Dendritic cell treated with granulocyte-macrophage colony-stimulating factor and Interleukin-4, amounts not matched to agents 40 ng/mL and 50 ng/mL, for 4 days (primary cell): Measurements from ENCODE around the gene ZNF688.

ENCODE experiments used
- H3K27ac Mint-ChIP-seq: one replicate; pipeline ENCODE4 v1.8.0; 2022; ENCODE audit warnings: mild to moderate bottlenecking, mixed read lengths
- H3K27me3 Mint-ChIP-seq: one replicate; pipeline ENCODE4 v1.8.0; 2022; ENCODE audit warnings: mild to moderate bottlenecking, mixed read lengths
- H3K36me3 Mint-ChIP-seq: one replicate; pipeline ENCODE4 v1.8.0; 2022; ENCODE audit warnings: low read depth, mixed read lengths
- H3K4me1 Mint-ChIP-seq: one replicate; pipeline ENCODE4 v1.8.0; 2022; ENCODE audit warnings: low read depth, mixed read lengths
- H3K4me3 Mint-ChIP-seq: one replicate; pipeline ENCODE4 v1.8.0; 2022; ENCODE audit warnings: mild to moderate bottlenecking, moderate library complexity, mixed read lengths
- H3K9me3 Mint-ChIP-seq: one replicate; pipeline ENCODE4 v1.8.0; 2022; ENCODE audit warnings: mixed read lengths
- intact Hi-C: fragments of 100-400 bp; cut with micrococcal nuclease; formaldehyde crosslinking; loops from one replicate; pipeline ENCODE4 v1.15.0; 2022

ZNF688 gene

DNA sequence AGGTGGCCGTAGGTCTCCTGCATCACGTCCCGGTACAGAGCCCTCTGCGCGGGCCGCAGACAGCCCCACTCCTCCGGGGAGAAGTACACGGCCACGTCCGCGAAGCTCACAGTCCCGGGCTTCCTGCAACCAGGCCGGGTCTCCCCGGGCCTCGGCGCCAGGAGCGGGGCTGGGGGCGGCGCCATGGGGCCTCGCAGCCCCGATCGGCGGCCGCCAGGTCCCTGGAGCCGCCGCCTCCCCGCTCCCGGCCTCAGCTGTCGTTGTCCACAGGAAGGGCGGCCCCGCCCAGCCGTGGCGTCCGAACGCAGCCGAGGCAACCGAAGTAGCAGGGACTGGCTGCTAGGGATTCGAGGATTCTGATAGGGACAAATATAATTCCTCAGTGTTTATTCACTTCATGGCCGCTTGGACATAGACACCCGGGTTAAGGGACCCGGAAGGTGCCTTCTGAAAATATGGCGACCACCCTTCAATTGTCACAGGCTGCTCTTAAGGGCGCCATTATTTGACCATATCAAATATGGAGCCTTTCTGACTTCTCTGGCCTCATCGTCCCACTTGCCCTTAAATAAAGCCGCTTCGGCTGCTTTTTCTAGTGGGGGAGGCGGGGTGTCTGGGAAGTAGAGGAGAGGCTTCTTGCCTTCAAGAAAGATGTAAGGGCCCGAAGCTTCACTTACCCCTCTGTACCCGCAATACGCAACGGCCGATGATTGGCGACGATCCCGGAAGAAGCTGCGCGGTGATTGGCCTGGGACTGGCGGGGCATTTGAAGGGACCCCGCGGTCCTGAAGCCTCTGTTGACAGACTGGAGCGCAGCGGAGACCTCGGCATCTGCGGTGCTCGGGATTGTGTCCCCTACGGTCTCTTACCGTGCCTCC, at the start of gene ZNF688:
TSS of gene ZNF688 (minus strand) at position 270 of the 878 bp plus-strand sequence. CDS start at position 185, 85 bp downstream.
- intact Hi-C loops: loop anchor here (1.0 to 5.0 kb wide), 2 partner anchors 14 to 44 kb away; partner anchors contain the start of genes ZNF768 and ZNF785
- no peaks in the 10 kb centered on the region for H3K36me3 Mint-ChIP-seq
- H3K4me1 Mint-ChIP-seq: peaks cover 66% of the 10 kb centered on the region
- peak within 1 kb of the TSS; percentile 88 for H3K4me3 Mint-ChIP-seq
- H3K27ac Mint-ChIP-seq: peak within 1 kb of the TSS; percentile 93
- H3K9me3 Mint-ChIP-seq: no peaks in the 10 kb centered on the region
- peaks cover under 1% of the 10 kb centered on the region for H3K27me3 Mint-ChIP-seq

DNA sequence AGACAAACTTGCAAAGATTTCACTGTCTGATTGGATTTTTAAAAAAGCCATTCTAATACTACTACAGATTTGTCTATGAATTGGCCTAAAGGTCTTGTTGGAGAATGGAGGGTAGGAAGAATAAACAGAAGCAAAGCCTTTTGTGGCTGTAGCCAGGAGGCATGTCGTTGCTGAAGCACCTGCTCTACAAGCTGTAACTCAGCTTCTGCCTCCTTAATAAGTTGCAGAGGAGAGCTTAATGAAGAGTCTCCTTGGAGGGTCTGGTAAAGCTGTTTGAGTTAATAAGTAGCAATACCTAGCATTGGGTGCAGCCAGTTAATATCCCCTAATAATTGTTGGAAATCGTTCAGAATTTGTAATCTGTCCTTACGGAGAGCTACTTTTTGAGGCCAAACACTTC, 48.7 kb upstream of the ZNF688 start:
- H3K4me3 Mint-ChIP-seq: no peak overlapping the region
- intact Hi-C loops: no loop called here
- no peak overlapping the region for H3K27ac Mint-ChIP-seq
- H3K4me1 Mint-ChIP-seq: peaks cover 11% of the 10 kb centered on the region
- no peaks in the 10 kb centered on the region for H3K27me3 Mint-ChIP-seq
- no peaks in the 10 kb centered on the region for H3K36me3 Mint-ChIP-seq
- H3K9me3 Mint-ChIP-seq: no peaks in the 10 kb centered on the region

DNA sequence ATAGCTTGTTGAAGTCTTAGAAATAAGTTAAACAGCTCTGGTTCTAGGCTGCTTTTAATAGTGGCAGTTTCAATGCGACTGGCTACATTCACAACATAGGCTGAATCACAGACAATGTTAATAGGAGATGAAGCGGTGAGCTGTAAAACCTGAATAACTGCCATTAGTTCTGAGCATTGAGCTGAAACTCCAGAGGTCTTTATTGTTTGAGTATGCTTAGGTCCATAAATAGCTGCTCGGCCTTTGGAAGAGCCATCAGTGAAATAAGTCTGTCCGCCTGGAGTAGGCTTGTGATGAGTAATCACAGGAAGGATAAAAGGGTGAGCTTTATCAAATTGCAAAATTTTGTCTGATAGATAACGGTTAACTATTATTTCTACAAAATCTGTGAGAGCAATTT, 48.1 kb upstream of the ZNF688 start:
- Mint-ChIP-seq H3K36me3 (no peaks in the 10 kb centered on the region), H3K9me3 (no peaks in the 10 kb centered on the region)

DNA sequence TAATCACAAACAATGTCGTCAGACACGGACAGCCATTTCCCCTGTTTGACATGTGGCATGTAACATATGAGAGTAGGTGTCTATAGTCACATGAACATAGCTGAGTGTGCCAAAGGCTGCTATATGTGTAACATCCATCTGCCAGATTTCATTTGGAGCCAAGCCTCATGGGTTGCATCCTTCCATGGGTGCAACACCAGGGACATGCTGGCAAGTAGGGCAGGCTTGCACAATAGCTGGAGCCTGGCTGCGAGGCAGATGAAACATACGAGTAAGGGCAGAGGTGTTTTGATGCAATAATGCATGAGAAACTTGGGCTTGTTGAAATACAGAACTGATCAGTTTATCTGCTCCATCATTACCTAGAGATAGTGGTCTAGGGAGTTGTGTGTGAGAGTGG, 47.7 kb upstream of the ZNF688 start:
- H3K4me1 Mint-ChIP-seq: peaks cover 15% of the 10 kb centered on the region
- intact Hi-C loops: no loop called here
- H3K27me3 Mint-ChIP-seq: no peaks in the 10 kb centered on the region
- H3K9me3 Mint-ChIP-seq: no peaks in the 10 kb centered on the region
- H3K4me3 Mint-ChIP-seq: no peak overlapping the region
- no peaks in the 10 kb centered on the region for H3K36me3 Mint-ChIP-seq
- no peak overlapping the region for H3K27ac Mint-ChIP-seq

More for the DNA sequence above, 48.1 kb upstream of the ZNF688 start:
- Mint-ChIP-seq H3K4me1 (peaks cover 12% of the 10 kb centered on the region), H3K27ac (no peak overlapping the region), H3K4me3 (no peak overlapping the region), H3K27me3 (no peaks in the 10 kb centered on the region)
- intact Hi-C loops: no loop called here

DNA sequence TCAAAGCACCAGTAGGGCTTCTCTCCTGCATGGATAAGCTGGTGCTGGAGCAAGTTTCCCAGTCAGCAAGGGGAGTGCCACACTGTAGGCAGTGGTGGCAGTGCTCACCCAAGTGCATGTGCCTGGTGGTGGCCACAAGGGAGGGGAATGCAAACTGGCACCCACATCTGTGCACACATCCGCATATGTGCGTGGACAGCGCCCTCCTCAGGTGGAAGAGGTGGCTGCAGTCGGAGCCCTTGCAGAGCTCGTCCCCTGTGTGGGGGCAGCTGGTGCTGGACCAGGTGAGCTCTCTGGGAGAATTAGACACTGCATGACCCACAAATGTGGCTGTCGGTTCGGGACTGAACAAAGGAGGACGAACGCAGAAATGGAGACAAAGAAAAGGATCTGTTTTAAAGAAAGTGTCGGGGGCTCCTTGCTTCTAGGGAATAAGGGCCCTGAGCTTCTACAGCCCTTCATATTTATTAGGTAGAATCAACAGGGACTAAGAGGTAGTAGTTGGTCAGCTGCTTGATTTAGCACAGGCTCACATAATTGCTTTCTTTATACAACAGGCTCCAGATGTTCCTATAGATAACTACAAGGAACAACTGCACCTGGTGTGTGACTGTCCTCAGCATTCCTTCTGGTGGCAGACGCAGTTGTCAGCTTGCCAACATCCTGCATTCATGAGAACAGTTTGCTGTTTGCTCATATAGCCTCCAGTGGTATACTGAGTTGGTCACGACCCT, 44.0 kb upstream of the ZNF688 start:
- Mint-ChIP-seq H3K36me3 (no peaks in the 10 kb centered on the region), H3K27ac (no peak overlapping the region), H3K4me1 (peaks cover 26% of the 10 kb centered on the region), H3K4me3 (no peak overlapping the region), H3K27me3 (no peaks in the 10 kb centered on the region), H3K9me3 (no peaks in the 10 kb centered on the region)
- intact Hi-C loops: no loop called here

DNA sequence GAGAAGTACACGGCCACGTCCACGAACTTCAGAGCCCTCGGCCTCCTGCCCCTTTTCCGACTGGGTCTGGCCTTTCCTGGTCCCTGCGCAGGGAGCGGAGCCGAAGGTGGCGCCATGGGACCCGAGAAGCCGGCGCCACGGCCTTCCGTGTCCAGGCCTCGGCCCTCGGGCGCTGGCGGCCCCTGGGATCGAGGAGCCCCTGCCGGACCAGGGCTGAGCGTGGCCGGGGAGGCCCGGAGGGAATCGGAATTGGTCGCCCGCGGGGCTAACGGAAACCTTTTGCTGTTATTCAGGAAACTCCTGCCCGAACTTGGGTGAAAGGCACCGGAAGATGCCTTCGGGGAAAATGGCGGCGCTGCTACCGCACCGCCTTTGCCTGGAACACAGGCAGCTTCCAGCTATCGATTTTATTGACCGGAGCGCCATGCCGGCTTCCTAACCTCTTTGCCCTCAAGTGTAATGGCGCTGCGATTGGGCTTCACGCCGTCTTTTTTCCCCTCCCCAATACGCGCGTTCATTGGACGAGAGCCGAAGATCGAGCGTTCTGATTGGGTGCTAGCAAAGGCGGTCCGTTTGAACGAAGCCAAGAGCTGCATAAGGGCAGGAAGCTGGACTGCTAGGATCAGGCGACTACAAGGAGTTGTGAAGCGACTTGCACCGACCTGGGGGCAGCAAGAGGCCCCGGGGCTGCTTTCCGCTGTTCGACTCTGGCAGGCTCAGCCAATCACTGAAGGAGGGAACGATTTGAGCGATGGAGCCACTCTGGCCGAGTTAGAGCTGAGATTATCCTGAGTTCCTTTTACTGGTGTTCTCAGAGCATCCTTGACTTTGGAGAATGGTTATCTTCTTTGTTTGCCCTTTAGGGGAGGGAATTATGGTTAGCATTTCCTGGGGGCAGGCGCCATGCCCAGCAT, 38.7 kb upstream of the ZNF688 start, which contains the start of gene ZNF689:
TSS of gene ZNF689 (minus strand) at position 464 of the 914 bp plus-strand sequence. CDS start at position 116, 348 bp downstream.
- Mint-ChIP-seq H3K4me1 (peaks cover 61% of the 10 kb centered on the region), H3K36me3 (peaks cover 50% of the 10 kb centered on the region), H3K4me3 (peak within 1 kb of the TSS; percentile 89), H3K27ac (peak within 1 kb of the TSS; percentile 92), H3K27me3 (no peaks in the 10 kb centered on the region), H3K9me3 (no peaks in the 10 kb centered on the region)
- intact Hi-C loops: loop anchor here (10.0 kb wide), 1 partner anchor 165 kb away; the partner anchor contains the start of gene SEPHS2

DNA sequence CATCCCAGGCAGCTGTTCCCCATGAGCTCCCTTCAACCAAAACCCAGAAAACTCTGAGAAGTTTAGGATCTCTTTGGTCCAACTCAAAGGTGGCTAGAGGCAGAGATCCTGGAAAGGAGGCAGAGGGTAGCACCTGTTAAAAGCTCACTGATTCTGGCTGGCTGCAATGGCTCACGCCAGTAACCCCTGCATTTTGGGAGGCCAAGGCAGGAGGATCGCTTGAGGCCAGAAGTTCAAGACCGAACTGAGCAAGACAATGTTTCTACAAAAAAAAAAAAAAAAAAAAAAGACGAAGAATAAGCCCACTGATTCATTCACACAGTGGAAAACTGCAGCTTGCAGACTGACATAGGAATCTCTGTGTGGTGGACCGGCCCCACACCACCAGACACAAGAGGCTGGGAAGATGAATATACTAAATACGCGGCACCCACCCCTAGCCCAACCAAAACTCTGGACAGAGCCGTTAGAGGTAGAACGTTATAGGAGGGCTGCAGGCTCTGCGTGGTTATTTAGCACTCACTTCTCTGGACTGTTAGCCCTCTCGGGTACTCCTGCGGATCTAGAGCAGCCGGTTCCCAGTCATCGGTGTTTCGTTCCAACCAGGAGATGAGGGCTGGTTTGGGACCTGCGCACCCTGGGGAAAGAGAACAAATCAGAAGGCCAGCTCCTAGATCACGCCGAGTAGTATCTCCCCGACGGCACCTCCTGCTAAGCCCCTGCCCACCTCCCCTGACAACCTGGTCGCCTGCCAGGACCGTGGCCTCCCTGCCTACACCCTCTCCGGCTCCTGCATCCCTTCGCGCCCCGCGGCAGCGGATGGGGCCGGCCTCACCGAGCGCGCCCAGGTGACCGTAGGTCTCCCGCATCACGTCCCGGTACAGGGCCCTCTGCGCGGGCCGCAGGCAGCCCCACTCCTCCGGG, 37.8 kb upstream of the ZNF688 start:
- Mint-ChIP-seq H3K4me1 (peaks cover 66% of the 10 kb centered on the region), H3K27ac (peak overlapping the region; percentile 92), H3K4me3 (peak overlapping the region; percentile 89), H3K36me3 (peaks cover 59% of the 10 kb centered on the region), H3K9me3 (no peaks in the 10 kb centered on the region), H3K27me3 (no peaks in the 10 kb centered on the region)
- intact Hi-C loops: loop anchor here (10.0 kb wide), 1 partner anchor 164 kb away; the partner anchor contains the start of gene SEPHS2

DNA sequence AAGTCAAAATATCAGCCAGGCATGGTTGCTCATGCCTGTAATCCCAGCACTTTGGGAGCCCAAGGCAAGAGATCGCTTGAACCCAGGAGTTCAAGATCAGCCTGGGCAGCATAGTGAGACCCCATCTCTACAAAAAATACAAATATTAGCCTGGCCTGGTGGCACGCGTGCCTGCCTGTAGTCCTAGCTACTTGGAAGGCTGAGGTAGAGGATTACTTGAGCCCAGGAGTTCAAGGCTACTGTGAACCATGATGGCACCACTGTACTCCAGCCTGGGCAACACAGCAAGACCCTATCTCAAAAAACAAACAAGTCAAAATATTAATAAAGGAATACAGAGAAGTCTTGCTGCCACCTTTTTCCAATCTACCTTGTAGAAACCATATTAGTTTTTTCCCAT, 34.5 kb upstream of the ZNF688 start:
- Mint-ChIP-seq H3K36me3 (peaks cover 74% of the 10 kb centered on the region), H3K27ac (peak overlapping the region; percentile 83)

DNA sequence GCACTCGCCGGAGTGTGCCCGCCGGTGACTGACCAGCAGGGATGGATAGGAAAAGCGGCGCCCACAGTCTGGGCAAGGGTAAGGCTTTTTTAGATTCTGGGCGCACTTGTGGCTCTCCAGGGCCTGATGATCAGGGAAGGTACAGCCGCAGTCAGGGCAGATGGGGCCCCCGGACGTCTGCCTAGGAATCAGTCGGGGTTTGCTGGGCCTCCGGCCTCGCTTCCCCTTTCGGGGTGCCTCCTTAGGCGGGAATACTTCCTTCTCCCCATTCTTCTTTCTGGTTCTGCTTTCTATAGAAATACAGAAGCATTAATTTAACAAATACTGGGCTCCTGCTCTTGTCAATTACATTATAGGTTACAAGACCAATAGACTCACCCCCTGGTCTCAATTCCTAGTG, 33.6 kb upstream of the ZNF688 start:
- Mint-ChIP-seq H3K36me3 (peaks cover 73% of the 10 kb centered on the region), H3K9me3 (no peaks in the 10 kb centered on the region), H3K4me3 (peak overlapping the region; percentile 48), H3K27me3 (no peaks in the 10 kb centered on the region), H3K4me1 (peaks cover 80% of the 10 kb centered on the region), H3K27ac (peak overlapping the region; percentile 83)
- intact Hi-C loops: loop anchor here (10.0 kb wide), 1 partner anchor 160 kb away; the partner anchor contains the start of gene SEPHS2

More for the DNA sequence above, 34.5 kb upstream of the ZNF688 start:
- intact Hi-C loops: loop anchor here (10.0 kb wide), 1 partner anchor 161 kb away; the partner anchor contains the start of gene SEPHS2
- Mint-ChIP-seq H3K4me3 (no peak overlapping the region), H3K4me1 (peaks cover 83% of the 10 kb centered on the region), H3K9me3 (no peaks in the 10 kb centered on the region), H3K27me3 (no peaks in the 10 kb centered on the region)

DNA sequence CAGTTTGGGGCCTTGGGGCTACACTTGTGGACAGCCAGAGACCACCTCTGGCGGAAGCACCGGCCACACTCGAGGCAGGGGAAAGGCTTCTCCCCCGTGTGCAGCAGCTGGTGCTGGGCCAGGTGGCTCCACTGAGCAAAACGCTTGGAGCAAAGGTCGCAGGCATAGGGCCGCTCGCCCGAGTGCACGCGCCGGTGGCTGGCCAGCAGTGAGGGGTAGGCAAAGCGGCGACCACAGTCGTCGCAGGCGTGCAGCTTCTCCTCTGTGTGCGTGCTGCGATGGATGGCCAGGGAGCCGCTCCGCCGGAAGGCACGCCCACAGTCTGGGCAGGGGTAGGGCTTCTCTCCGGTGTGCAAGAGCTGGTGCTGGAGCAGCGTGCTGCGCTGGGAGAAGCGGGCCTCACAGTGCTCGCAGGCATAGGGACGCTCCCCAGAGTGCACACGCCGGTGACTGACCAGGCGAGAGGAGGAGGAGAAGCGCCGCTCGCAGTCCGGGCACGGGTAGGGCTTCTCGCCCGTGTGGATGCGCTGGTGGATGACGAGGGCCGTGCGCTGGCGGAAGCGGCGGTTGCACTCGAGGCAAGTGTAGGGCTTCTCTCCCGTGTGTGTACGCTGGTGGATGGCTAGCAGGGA, 32.9 kb upstream of the ZNF688 start:
- peak overlapping the region; percentile 48 for H3K4me3 Mint-ChIP-seq
- H3K27me3 Mint-ChIP-seq: no peaks in the 10 kb centered on the region
- intact Hi-C loops: loop anchor here (10.0 kb wide), 1 partner anchor 160 kb away; the partner anchor contains the start of gene SEPHS2
- peaks cover 79% of the 10 kb centered on the region for H3K4me1 Mint-ChIP-seq
- peak overlapping the region; percentile 83 for H3K27ac Mint-ChIP-seq
- H3K36me3 Mint-ChIP-seq: peaks cover 66% of the 10 kb centered on the region
- no peaks in the 10 kb centered on the region for H3K9me3 Mint-ChIP-seq

DNA sequence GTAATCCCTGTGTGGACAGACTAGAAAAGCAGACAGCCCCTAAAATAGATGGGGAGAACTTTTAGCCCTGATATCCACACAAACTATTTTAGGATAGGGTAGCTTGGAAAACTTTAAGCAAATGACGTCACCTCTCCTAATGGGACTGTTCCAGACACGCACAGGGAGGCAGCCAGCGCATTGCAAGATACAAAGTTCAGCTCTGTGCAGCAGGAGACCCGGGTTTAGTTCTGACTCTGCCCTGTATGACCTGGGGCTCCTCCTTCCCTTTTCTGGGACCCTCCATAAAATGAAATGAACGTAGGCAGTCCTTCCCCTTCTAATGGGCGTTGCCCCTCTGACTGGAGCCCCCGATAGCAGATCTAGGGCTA, 32.4 kb upstream of the ZNF688 start:
- Mint-ChIP-seq H3K27me3 (no peaks in the 10 kb centered on the region), H3K4me3 (peak overlapping the region; percentile 17), H3K36me3 (peaks cover 60% of the 10 kb centered on the region), H3K9me3 (no peaks in the 10 kb centered on the region), H3K27ac (peak overlapping the region; percentile 83), H3K4me1 (peaks cover 74% of the 10 kb centered on the region)
- intact Hi-C loops: loop anchor here (10.0 kb wide), 1 partner anchor 159 kb away; the partner anchor contains the start of gene SEPHS2
